HG03457 (cell line): ENCODE results near the gene SCN9A.
"Not testable (repeated sequence)": the region's sequence is repeated elsewhere in the genome, so short reads cannot be mapped to it uniquely, and the experiment has no call there.

ENCODE experiments used
- ATAC-seq: cut with Tn5 transposase; IDR thresholded peaks from one replicate; pipeline ENCODE4 v1.9.1; 2021; ENCODE audit warnings: moderate number of reproducible peaks; ENCODE audit not compliant: unreplicated experiment

The SCN9A gene

DNA sequence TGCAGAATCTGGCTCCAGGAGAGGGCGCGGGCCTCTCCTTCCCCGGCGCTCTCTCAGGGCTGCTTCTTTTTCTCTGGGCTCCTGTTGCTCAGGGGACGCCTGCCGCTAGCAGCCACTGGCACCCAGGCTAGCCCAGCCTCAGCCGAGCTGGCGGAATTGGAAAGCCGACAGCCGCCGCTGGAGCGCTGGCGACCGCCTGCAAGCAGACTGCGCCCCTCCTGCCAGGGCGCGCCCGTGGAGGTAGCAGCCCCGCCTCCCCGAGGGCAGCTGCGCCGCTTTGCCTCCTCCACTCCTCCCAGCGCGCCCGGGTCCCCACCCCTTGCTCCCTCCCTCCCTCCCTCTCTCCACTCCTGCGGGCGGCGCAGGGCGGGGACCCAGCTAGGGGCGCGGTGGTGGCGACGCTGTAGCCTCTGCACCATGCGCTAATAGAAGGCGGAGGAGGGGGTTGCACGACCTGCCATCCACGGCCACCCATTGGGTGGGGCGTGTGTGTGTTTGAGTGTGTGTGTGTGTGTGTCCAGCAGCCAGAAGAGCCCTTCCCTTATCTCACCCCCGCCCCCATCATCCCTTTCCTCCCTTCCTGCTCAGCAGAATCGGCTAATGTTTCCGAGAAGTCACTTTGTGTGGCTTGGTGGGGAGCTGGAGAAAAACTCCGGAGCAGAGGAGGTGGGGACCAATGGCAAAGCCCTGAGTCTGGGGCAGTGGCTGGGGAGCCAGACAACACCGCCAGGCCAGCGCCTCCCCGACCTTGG lies at the start of gene SCN9A:
Gene SCN9A, minus strand, starts transcription at position 209 of the 752 bp plus-strand sequence. CDS start 64,188 bp downstream, outside the sequence.
- ATAC-seq = no peak

DNA sequence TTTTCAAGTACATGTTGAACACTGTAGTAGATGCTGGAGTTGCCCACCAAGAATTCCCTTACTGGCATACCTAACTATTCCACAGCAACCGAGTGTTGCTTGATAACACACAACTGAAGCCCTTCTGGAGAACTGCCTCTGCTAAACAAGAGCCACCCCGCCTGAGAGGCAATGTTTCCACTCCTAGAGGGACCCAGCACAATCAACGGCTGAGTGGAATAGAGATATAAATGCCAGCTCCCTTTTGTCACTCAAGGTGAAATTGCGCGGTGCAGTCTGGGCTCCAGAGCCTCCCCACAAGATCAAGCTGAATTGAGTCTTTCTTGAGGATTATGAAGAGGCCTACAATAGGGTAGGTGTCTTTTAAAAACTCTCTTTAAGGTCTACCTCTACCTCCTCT lies 49.1 kb upstream of the SCN9A start:
- ATAC-seq = no peak

DNA sequence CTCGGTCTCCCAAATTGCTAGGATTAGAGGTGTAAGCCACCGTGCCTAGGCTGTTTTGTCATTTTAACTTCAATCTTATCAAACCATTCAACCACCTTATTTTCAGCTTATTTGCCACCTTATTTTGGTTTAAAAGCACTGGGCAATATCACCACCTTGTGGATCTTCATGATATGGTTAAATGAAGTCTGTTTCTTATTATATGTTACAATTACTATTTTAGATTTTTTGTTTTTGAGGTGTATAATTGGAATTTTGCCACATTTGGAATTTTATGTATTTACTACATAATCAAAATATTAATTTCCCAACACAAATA lies 43.8 kb upstream of the SCN9A start:
- no peak for ATAC-seq

DNA sequence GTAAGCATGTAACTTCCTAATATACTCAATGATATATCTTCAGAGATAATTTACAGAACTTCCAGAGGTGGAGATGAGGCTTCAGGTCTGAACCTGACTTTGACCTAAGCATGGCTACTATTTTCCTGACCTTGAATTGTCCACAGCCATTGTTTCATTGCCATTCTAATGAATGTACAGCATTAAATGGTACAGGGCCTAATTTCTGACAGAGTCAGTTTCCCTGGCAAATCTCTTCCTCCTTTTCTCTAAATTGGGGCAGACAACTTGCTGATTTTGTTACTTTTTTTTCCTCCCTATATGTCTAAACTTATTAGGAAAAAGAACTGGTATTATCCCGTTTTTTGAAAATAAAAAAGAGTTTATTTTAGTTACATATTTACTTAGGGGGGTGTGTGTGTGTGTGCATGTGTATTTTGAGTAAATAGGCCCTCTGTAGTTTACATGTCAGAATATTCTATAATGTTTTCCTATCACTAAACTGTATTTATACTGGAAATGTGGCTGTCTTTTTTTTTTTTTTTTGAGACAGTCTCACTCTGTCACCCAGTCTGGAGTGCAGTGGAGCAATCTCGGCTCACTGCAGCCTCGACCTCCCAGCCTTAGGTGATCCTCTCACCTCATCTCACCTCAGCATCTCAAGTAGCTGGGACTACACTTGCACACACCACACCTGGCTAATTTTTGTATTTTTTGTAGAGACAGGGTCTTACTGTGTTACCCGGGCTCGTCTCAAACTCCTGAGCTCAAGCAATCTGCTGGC lies 43.3 kb upstream of the SCN9A start:
- ATAC-seq = no peak

DNA sequence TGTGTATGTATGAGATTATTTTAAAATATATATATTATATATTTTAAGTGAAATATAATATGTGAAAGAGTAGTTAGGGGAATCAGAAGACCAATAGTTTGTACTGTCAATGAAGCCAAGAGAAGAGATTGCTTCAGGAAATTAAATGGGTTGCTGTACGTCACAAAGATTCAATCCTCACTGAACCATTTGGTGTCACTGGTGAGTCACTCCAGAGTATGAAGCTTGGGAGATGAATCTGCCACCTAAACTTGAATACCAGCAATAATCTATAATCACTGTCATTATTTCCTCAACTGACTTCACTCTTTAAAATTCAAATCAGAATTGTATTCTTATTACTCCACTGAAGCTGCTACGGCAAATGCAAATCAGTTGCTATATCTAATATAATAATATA lies 41.9 kb upstream of the SCN9A start:
- ATAC-seq = no peak

DNA sequence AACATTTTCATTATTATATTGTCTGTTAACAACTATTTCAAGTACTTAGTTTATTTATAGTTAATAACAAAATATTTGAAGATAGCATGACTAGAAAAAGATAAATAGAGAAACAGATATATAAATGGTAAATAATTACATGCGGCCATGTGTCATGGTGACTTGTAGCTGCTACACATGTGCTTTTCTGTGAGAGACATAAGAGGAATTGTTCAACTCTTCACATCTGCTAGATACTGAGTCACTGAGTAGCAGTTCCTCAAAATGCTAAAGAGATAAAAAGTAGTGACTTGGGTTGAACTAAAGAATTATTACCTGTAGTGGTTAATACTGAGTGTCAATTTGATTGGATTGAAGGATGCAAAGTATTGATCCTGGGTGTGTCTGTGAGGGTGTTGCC lies 37.5 kb upstream of the SCN9A start:
- ATAC-seq = no peak

DNA sequence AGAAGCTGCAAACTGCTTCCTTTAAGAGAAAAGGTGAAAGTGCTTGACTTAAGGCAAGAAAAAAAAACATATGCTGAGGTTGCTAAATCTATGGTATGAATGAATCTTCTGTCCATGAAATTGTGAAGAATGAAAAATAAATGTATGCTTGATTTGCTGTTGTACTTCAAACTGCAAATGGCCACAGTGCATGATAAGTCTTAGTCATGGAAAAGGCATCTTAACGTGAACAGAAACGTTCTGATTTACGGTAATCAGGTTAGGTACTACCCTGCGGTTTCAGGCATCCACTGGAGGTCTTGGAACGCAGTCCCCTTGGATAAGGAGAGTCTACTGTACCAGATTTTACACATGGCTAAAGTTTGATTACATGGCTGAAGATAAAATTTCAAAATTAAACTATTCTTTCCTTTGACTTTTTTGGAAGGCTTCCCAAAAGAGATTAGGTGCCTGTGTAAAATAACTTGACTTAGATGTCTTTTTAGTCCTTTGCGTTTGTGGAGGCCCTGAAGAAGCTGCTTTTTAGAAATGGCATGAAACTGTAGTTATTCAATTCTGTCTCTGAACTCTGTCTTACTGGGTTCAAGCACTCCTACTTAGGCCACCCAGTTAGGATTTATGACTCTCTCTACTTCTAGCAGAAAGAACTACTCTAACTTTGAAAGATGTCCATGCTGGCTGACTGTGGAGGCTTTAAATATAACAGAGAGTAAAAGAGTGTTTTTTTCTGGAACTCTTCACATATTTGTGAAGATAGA lies 35.9 kb upstream of the SCN9A start:
- ATAC-seq = no peak

DNA sequence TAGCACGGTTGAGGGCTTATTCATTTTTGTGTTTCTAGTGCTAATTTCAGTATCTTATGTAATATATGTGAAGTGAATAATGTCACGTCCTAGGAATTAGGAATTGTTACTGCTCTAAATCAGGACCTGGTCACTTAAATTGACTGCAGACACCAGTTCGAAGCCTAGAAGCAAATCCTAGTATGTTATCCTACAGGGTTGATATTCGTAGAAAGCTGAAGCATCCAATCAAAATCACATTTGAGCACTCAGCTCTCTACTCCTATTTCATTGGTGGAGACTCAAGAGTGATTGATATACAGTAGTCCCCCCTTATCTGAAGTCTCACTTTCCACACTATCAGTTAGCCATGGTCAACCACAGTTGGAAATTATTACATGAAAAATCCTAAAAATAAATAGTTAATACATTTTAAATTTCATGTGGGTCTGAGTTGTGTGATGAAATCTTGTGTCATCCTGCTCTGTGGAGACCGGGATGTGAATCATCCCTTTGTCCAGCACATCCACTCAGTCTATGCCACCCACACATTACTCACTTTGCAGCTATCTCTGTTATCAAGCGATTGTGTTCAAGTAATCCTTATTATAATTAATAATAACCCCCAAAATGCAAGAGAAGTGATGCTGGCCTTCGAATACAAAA lies 35.2 kb upstream of the SCN9A start:
- no peak for ATAC-seq

DNA sequence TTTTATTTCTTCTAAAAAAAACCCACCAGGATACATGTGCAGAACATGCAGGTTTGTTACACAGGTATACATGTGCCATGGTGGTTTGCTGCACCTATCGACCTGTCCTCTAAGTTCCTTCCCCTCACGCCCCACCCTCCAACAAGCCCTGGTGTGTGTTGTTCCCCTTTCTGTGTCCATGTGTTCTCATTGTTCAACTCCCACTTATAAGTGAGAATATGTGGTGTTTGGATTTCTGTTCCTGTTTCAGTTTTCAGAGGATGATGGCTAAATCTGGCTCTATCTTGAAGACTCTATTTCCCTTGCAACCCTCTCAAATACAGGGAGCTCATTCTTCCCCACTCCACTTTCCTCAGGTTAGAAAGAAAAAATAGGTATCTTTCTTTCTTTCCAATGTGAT lies 32.0 kb upstream of the SCN9A start:
- not testable (repeated sequence) for ATAC-seq

DNA sequence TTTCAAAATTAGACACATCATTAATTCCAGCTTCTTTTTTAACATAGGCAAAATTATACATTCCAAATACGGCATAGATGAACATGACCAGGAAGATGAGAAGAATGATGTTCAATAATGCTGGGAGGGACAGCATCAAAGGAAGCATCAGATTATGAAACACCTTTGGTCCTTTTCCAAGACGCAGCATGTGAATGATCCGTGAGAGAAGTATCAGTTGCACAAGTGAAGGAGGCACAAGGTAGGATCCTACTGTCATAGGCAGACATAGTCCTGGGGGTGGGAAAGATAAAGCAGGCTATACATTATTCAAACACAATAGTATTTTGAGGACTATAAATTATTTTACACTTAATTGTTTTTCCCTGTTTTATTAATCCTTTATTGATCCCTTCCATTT lies 30.6 kb upstream of the SCN9A start:
- ATAC-seq = no peak

DNA sequence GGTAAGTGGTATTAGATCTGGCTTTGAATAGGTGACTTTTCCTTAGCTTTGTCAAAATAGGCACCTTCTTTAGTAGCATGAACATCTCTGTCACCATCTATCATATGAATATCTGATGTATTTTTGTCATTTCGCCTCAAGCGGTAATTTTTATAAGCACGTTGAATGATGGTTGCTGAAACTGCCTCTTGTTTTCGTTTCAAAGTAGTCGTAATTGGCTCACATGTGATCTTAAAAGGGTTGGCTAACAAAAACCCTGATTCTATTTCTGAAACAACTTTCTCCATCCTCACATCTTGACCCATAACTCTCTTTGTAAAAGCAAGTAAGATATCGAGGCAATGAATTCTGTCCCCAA lies 29.8 kb upstream of the SCN9A start:
- no peak for ATAC-seq

DNA sequence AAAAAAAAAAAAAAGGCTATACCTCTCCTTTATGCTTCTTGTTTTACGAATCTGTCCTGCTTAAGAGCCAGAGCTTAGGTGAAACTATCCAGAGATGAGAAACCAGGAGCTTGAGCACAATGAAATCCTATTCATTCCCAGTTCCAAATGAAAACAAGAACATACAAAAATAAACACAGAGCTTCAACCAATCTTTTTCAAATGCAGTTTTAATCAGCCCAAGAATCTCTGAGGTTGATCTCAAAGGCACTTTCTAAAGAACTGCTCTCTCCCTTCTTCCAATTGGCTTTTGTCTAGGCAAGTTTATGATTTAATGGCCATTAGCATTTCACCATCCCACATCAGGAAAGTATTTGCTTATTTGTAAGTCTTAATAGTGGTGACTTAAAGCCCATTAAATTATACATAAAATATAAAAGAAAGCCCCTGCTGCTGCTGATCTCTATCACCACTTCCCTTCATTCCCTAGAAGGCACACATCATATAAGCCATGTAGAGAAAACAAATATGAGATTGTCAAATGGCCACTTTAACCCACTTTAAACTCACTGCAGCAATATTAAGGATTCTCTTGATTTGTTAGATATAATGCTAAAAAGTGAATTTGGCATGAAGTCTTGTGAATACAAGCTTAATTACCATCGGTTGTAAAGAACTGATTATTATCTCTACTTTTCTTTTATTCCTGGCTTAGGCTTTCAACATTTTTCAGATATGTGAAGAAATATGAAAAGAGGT lies 29.3 kb upstream of the SCN9A start:
- ATAC-seq = no peak

DNA sequence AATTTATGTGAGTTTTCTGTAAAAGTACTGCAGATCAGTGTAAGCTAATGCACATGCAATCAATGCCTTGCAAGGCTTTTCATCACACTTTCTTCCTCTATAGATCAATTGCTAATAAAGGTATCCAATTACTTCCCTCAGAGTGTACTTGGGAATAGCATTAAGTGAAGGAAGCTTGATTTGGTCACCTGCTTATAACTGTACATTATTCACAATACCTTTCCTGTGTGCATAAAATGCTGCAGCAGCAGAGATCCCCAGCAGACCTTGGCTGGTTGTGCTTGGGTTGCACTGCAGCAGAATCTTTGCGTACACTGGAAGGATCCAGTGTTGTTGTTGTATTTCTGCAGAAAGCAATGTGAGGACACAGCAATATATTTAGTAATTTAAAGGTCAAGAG lies 18.5 kb upstream of the SCN9A start:
- ATAC-seq = no peak

DNA sequence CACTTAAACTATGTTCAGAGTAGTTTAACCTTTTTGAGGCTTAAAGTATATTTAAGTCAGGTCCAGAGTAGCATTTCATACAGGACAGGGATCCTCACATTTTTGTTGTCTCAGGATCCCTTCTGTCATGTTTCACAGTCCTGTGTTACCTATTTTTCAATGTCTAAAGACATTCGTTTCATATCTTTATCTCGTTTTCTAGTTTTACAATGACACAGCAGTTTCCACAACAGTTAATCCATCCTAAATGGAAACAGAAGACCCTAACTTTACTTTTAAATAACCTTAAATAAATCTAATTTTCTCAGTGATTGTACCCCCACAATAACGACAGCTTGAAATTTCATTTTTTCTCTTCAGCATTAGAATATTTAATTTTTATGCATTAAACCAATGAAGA lies 17.3 kb upstream of the SCN9A start:
- ATAC-seq = no peak

DNA sequence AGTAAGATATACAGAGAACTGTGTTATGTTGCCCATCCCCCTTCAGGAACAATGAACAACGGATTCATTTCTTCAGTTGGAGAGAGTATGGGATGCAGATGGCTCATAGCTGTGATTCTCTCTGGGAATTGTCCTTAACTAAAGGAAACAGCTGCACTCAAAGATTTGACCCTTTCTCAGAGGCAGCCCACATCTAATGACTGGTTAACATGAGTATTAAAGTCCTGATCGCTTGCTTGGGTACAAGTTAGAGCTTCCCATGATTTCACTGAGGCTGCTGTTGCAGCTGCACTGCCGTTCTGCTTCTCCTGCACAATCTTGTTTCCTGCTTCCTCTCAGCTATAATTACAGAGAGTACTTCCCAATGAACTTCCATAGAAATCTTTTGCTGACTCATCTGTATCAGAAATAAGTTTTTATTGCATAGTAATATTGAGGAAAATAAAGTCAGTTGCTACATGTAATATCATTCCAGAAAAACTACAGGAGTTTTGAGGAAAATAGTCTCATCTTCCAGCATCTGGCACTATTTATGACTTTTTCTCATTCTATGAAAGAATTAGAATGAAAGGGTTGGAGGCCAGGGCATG lies 12.8 kb upstream of the SCN9A start:
- no peak for ATAC-seq

DNA sequence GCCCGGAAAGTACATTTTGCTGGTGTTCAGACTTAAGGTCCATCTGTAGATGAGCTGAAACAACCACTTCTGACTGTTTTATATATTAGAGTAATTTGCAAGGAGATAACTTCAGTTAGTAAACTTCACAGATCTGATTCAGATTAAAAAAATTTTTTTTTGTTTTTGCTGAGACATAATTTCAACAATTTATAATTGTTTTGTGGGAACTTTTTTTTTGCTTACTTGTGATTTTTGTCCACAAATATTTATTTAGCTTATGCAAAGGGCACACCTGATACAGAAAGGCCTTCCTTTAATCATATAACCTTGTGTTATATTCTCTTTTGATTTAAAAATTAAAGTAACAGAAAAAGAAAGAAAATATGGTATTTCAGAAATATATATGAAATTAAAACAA lies 9.6 kb upstream of the SCN9A start:
- ATAC-seq = no peak

DNA sequence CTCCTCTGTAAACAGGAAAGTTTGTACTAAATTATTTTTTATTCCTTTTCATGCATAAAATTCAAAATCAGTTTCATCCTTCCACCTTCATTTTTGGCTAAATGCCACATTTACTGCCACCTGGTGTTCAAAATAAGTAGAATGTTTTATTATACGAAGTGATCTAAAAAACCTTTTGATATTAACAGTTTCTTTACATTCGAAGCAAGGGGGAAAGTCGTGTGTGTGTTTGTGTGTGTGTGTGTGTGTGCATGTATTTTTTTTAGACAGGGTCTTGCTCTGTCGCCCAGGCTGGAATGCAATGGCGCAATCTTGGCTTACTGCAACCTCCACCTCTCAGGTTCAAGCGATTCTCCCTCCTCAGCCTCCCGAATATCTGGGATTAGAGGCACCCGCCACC lies 9.0 kb upstream of the SCN9A start:
- no peak for ATAC-seq

DNA sequence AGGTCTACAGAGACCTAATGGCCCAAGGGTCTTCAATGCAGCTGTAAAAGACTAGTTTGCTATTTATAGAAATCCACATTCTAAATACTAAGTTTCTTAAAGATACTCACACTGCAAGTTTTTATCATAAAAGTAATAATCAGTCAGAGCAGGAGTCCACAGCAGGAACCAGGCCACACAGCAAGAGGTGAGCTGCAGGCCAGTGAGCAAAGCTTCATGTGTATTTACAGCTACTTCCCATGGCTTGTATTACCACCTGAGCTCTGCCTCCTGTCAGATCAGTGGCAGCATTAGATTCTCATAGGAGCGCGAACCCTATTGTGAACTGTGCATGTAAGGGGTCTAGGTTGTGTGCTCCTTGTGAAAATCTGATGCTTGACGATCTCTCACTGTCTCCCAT lies 6.7 kb upstream of the SCN9A start:
- no peak for ATAC-seq

DNA sequence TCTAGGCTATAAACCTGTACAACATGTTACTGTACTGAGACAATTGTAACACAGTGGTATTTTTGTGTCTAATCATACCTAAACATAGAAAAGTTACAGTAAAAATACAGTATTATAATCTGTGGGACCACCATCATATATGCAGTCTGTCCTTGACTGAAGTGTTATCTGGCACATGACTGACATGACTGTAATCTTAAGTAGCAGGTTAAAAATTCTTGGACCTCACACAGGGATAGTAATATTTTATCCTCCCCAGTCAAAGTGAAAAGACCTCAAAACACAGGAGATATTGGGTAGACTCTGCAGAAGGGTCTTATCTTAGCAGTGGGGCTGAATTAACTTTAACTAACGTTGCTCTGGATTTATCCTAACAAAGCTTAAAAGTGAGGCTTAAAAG lies 4.9 kb upstream of the SCN9A start:
- no peak for ATAC-seq

DNA sequence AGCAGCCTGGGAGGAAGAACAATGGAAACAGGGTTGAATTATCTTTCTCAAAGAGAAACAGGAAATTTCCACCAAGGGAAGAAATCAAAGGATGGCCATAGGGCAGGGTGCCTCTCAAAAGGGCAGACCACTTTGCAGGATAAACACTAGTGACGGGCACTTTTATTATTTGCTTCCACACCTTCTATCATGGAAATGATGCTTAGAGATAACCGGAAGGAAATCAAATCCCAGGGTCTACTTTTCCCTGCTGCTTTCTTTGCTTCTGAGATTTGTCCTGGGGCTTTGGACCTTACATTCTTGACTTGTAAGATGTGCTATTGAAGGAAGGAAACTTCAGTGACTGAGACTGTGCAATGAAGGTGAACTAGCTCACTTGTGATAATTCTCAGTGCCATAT lies 1.1 kb upstream of the SCN9A start:
- no peak for ATAC-seq

DNA sequence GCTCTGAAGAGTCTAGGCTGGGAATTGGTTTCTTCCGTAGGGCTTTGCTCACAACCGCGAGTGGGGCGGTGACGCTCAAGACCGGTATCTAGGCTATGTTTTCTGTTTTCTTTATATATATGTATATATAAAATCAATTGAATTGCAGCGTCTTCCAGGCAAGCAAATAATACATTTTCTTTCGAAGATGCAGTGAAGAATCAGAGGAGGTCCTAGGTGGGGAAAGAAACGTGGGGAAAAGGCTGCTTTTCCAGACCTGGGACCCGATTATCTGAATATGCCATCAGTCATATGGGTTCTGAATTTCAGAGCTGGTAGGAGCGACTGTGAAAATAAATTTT lies 714 bp upstream of the SCN9A start:
- no peak for ATAC-seq
